Measurements from ENCODE around the gene TMIGD2. TPM values are rescaled to one million over a fixed set of nuclear protein-coding genes. Genes with fewer than 3 reads are reported as not detected.

Gene TMIGD2
- total RNA-seq, 1 experiment from 2014 or later = not detected

- Histone ChIP-seq H3K4me3 (ENCODE audit: low read depth in 2 of 2, low read length in 2 of 2) (no peak overlapping the region), H3K4me1 (ENCODE audit: control insufficient read depth, insufficient read depth, low read length) (no peaks in the 10 kb centered on the region), H3K27me3 (ENCODE audit: control insufficient read depth, insufficient read depth, low read length) (no peaks in the 10 kb centered on the region), H3K27ac (ENCODE audit: low read length) (no peak overlapping the region), H3K36me3 (ENCODE audit: control insufficient read depth, insufficient read depth, low read length) (no peaks in the 10 kb centered on the region), H3K9me3 (ENCODE audit: control insufficient read depth, insufficient read depth, low read depth, low read length) (no peaks in the 10 kb centered on the region)
- POLR2A ChIA-PET = no interaction called here
- peak; percentile 64; the same call in 1 of the 2 replicates for ATAC-seq
- no TSS peak for BruUV-seq (replicated peaks)
- in situ Hi-C loops (cut with HindIII; ENCODE audit: low pct_unique_long_range_greater_than_20kb, low sequenced_read_pairs) = no loop called here
- intact Hi-C loops (cut with micrococcal nuclease; ENCODE audit: unreplicated experiment) = no loop called here
- DNase-seq (ENCODE audit: low read depth, low spot score) = no peak
- CTCF ChIA-PET = no interaction called here
- TF ChIP-seq SIN3A (IDR thresholded peaks at IDR 0.05; ENCODE audit: borderline replicate concordance, insufficient read depth, low read depth, low read length) = no peak
- no peak for TF ChIP-seq POLR2AphosphoS5 (IDR thresholded peaks at IDR 0.05; ENCODE audit: low read depth, low read length)
- no peak for TF ChIP-seq REST (IDR thresholded peaks at IDR 0.05; ENCODE audit: insufficient read depth in 1 of 2, low read depth in 2 of 2, low read length in 1 of 2)
- TF ChIP-seq CTCF (IDR thresholded peaks at IDR 0.05) = no peak
- TF ChIP-seq TCF7L2 (IDR thresholded peaks at IDR 0.05; ENCODE audit: low read depth, low read length) = no peak
These were observed 8.3 kb upstream of the TMIGD2 start for GRCh38 chr19:4310247-4311121.

GRCh38 chr19:4305659-4306058 lies 3.5 kb upstream of the TMIGD2 start:
- Histone ChIP-seq H3K27me3 (ENCODE audit: control insufficient read depth, insufficient read depth, low read length) (no peaks in the 10 kb centered on the region), H3K36me3 (ENCODE audit: control insufficient read depth, insufficient read depth, low read length) (no peaks in the 10 kb centered on the region), H3K4me3 (ENCODE audit: low read depth in 2 of 2, low read length in 2 of 2) (no peak overlapping the region), H3K9me3 (ENCODE audit: control insufficient read depth, insufficient read depth, low read depth, low read length) (no peaks in the 10 kb centered on the region), H3K4me1 (ENCODE audit: control insufficient read depth, insufficient read depth, low read length) (peaks cover 5% of the 10 kb centered on the region), H3K27ac (ENCODE audit: low read length) (no peak overlapping the region)
- intact Hi-C loops (cut with micrococcal nuclease; ENCODE audit: unreplicated experiment) = no loop called here
- no TSS peak for BruUV-seq (replicated peaks)
- no peak for TF ChIP-seq REST (IDR thresholded peaks at IDR 0.05; ENCODE audit: insufficient read depth in 1 of 2, low read depth in 2 of 2, low read length in 1 of 2)
- no peak for TF ChIP-seq SIN3A (IDR thresholded peaks at IDR 0.05; ENCODE audit: borderline replicate concordance, insufficient read depth, low read depth, low read length)
- no peak for TF ChIP-seq TCF7L2 (IDR thresholded peaks at IDR 0.05; ENCODE audit: low read depth, low read length)
- TF ChIP-seq POLR2AphosphoS5 (IDR thresholded peaks at IDR 0.05; ENCODE audit: low read depth, low read length) = no peak
- TF ChIP-seq CTCF (IDR thresholded peaks at IDR 0.05) = no peak
- POLR2A ChIA-PET = no interaction called here
- DNase-seq (ENCODE audit: low read depth, low spot score) (no peak), ATAC-seq (no peak)
- in situ Hi-C loops (cut with HindIII; ENCODE audit: low pct_unique_long_range_greater_than_20kb, low sequenced_read_pairs) = no loop called here
- CTCF ChIA-PET = no interaction called here
